ENCODE data around the gene HRCT1.

Gene HRCT1

GRCh38 chr9:35898337-35898736 is 7.7 kb upstream of the HRCT1 start:
- TF ChIP-seq CTCF (IDR thresholded peaks at IDR 0.05; ENCODE audit: low read depth, low read length), result no peak
- no peak for DNase-seq (ENCODE audit: extremely low read depth, low read depth)

GRCh38 chr9:35899021-35899420 is 7.0 kb upstream of the HRCT1 start:
- DNase-seq (ENCODE audit: extremely low read depth, low read depth), result no peak
- no peak for TF ChIP-seq CTCF (IDR thresholded peaks at IDR 0.05; ENCODE audit: low read depth, low read length)

- TF ChIP-seq CTCF (IDR thresholded peaks at IDR 0.05; ENCODE audit: low read depth, low read length), result peak; percentile 51
- no peak for DNase-seq (ENCODE audit: extremely low read depth, low read depth)
Measured at GRCh38 chr9:35903049-35903448, 3.0 kb upstream of the HRCT1 start.

GRCh38 chr9:35904338-35904737 is 1.7 kb upstream of the HRCT1 start:
- TF ChIP-seq CTCF (IDR thresholded peaks at IDR 0.05; ENCODE audit: low read depth, low read length), result no peak
- DNase-seq (ENCODE audit: extremely low read depth, low read depth), result no peak

GRCh38 chr9:35905051-35905781 is 786 bp upstream of the HRCT1 start:
- no peak for DNase-seq (ENCODE audit: extremely low read depth, low read depth)
- TF ChIP-seq CTCF (IDR thresholded peaks at IDR 0.05; ENCODE audit: low read depth, low read length), result no peak

GRCh38 chr9:35906923-35907699 is 1.1 kb downstream of the HRCT1 start:
- no peak for TF ChIP-seq CTCF (IDR thresholded peaks at IDR 0.05; ENCODE audit: low read depth, low read length)
- peak; percentile 72 for DNase-seq (ENCODE audit: extremely low read depth, low read depth)
